Naive thymus-derived CD4-positive, alpha-beta T cell (primary cell): Measurements from ENCODE around the gene ULK4. TPM values are rescaled to one million over a fixed set of nuclear protein-coding genes. Genes with fewer than 3 reads are reported as not detected.

Experiments
- ATAC-seq: fragments of 150-1000 bp; cut with Tn5 transposase; 2 replicates; pipeline ENCODE4 v1.10.0; 2021; ENCODE audit warnings: mild to moderate bottlenecking, moderate library complexity
- CTCF ChIA-PET: fragments of 350-600 bp; sonication (Branson Sonifier 250); formaldehyde crosslinking; loops from one replicate; lab custom pipeline; 2021; ENCODE audit warnings: antibody characterized with exemption; lab: Charles Lee
- POLR2A ChIA-PET: fragments of 350-600 bp; sonication (Branson Sonifier 250); formaldehyde crosslinking; loops from one replicate; lab custom pipeline; 2021; ENCODE audit warnings: antibody characterized with exemption, inconsistent platforms; lab: Charles Lee
- DNase-seq, 9 donors: peaks; one replicate each; pipeline versions ENCODE4 v3.0.0 to v3.0.0-alpha.2; 2020 to 2022; ENCODE audit warnings: mixed read lengths in 1 of 9
- H3K27ac ChIP-seq: one replicate; pipeline ENCODE4 v1.7.0; 2013; ENCODE audit warnings: mild to moderate bottlenecking, low read depth, low read length, moderate library complexity
- H3K27me3 ChIP-seq, 2 donors: one replicate each; pipeline ENCODE4 v1.7.0; 2013; ENCODE audit warnings: low read length in 2 of 2, mild to moderate bottlenecking in 2 of 2, moderate library complexity in 2 of 2; ENCODE audit not compliant: control insufficient read depth in 2 of 2, insufficient read depth in 2 of 2
- H3K36me3 ChIP-seq, 3 experiments: 1 replicate in 2 of 3; 2 replicates in 1 of 3; pipeline ENCODE4 v1.7.0; 2013; ENCODE audit warnings: low read length in 3 of 3, mild to moderate bottlenecking in 3 of 3, moderate library complexity in 1 of 3; ENCODE audit not compliant: insufficient read depth in 3 of 3, control insufficient read depth in 2 of 3
- H3K4me1 ChIP-seq, 2 donors: one replicate each; pipeline ENCODE4 v1.7.0; 2013; ENCODE audit warnings: low read length in 2 of 2, mild to moderate bottlenecking in 2 of 2, moderate library complexity in 1 of 2; ENCODE audit not compliant: control insufficient read depth in 2 of 2, insufficient read depth in 2 of 2
- H3K4me3 ChIP-seq: 2 replicates; pipeline ENCODE4 v1.7.0; 2013; ENCODE audit warnings: mild to moderate bottlenecking, low read length
- H3K9me3 ChIP-seq, 3 experiments: 1 replicate in 2 of 3; 2 replicates in 1 of 3; pipeline ENCODE4 v1.7.0; 2013; ENCODE audit warnings: low read length in 3 of 3; ENCODE audit not compliant: control insufficient read depth in 2 of 3
- H3K27ac Mint-ChIP-seq, 9 donors: one replicate each; pipeline ENCODE4 v1.8.0; 2020 to 2022; ENCODE audit warnings: mixed read lengths in 9 of 9, mild to moderate bottlenecking in 8 of 9, moderate library complexity in 5 of 9, inconsistent platforms in 2 of 9
- H3K27me3 Mint-ChIP-seq, 5 donors: one replicate each; pipeline ENCODE4 v1.8.0; 2021 to 2022; ENCODE audit warnings: mixed read lengths in 5 of 5, mild to moderate bottlenecking in 1 of 5
- H3K36me3 Mint-ChIP-seq, 5 donors: one replicate each; pipeline ENCODE4 v1.8.0; 2020 to 2022; ENCODE audit warnings: mixed read lengths in 5 of 5, mild to moderate bottlenecking in 3 of 5, inconsistent platforms in 1 of 5
- H3K4me1 Mint-ChIP-seq, 7 donors: one replicate each; pipeline ENCODE4 v1.8.0; 2020 to 2022; ENCODE audit warnings: mixed read lengths in 7 of 7, mild to moderate bottlenecking in 3 of 7, inconsistent platforms in 1 of 7
- H3K4me3 Mint-ChIP-seq, 10 donors: one replicate each; pipeline ENCODE4 v1.8.0; 2020 to 2022; ENCODE audit warnings: mild to moderate bottlenecking in 10 of 10, mixed read lengths in 10 of 10, moderate library complexity in 6 of 10, inconsistent platforms in 2 of 10
- H3K9me3 Mint-ChIP-seq, 11 donors: one replicate each; pipeline ENCODE4 v1.8.0; 2020 to 2022; ENCODE audit warnings: mixed read lengths in 11 of 11, mild to moderate bottlenecking in 4 of 11, inconsistent platforms in 1 of 11, moderate library complexity in 1 of 11
- intact Hi-C, 2 donors: fragments of 100-400 bp; cut with micrococcal nuclease; formaldehyde crosslinking; loops; one replicate each; pipeline ENCODE4 v1.15.1; 2023
- polyA plus RNA-seq, 2 donors: library from polyadenylated mRNA; unstranded; fragments of 300-500 nt; fragmentation: Illumina TruSeq; gene quantifications; one replicate each; pipeline ENCODE4 v1.2.3, GENCODE V29; 2021
- total RNA-seq, 6 experiments: library from RNA in 5 of 6; stranded (reverse) in 5 of 6; gene quantifications; 1 replicate in 5 of 6; 2 replicates in 1 of 6; pipeline ENCODE4 v1.2.3 and lab custom pipeline; 2021 to 2026

The ULK4 gene
- total and polyA plus RNA-seq, 7 experiments from 2014 or later, result 6.6 to 22.3 (median 18.9) TPM

DNA sequence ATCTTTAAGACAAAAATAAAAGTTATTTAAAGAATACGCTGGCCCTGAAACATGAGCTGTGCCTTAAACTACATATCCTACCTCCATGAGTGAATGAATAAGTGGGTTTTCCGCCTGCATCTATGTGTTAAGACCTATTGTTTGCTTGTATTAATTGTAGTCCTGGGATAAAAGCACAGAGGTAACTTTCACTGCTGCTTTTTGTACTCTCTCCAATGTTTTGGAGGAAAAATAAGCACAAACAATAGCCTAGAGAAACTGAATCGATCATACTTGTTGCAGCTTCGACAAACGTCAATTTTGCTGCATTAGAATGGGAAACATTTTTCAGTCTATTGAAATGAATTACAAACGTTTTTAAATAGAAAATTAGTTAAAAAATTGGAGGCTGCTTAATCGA, 763.9 kb downstream of the ULK4 start:
- peak overlapping the region in 9 of 10 donors; percentile 29 to 94 (median 93) for H3K4me3 Mint-ChIP-seq
- H3K27ac ChIP-seq, result no peak overlapping the region
- H3K9me3 ChIP-seq, result no peaks in the 10 kb centered on the region
- peaks cover 0 to 3% (median 0%) of the 10 kb centered on the region in 3 experiments for H3K36me3 ChIP-seq
- H3K4me3 ChIP-seq, result peak overlapping the region; percentile 79
- peak overlapping the region in 5 of 9 donors; percentile 86 to 95 (median 89) for H3K27ac Mint-ChIP-seq
- peaks cover 0 to 3% (median 0%) of the 10 kb centered on the region in 11 donors for H3K9me3 Mint-ChIP-seq
- peaks cover 0 to 2% (median 0%) of the 10 kb centered on the region in 5 donors for H3K36me3 Mint-ChIP-seq
- ChIA-PET CTCF (interaction anchor here (0.7 kb wide), 1 partner anchor 1575 kb away, joined by 3 read pairs; no protein-coding TSS in a partner anchor), POLR2A (interaction anchor here (0.7 to 2.3 kb wide), 6 partner anchors 11 to 883 kb away, joined by 3 to 42 read pairs (median 4); no protein-coding TSS in a partner anchor)
- peaks cover 23 to 31% (median 30%) of the 10 kb centered on the region in 7 donors for H3K4me1 Mint-ChIP-seq
- H3K4me1 ChIP-seq, result peaks cover 17 to 29% of the 10 kb centered on the region in 2 donors
- no peak for DNase-seq
- H3K27me3 Mint-ChIP-seq, result peaks cover 0 to 35% (median 0%) of the 10 kb centered on the region in 5 donors
- no peak for ATAC-seq
- intact Hi-C loops, result loop anchor here (1.0 to 5.0 kb wide), 4 partner anchors 741 to 1791 kb away; partner anchors contain the start of genes RPSA (in 2 of the 2), NKTR (in 1 of the 2) and RPL14 (in 1 of the 2)
- H3K27me3 ChIP-seq, result peaks cover 0 to 3% of the 10 kb centered on the region in 2 donors

Other genes with a start within 250 kb of the ULK4 start
- 10 to 100 TPM; 13.2 to 30.4 (median 20.4) TPM for gene TRAK1, start 129.3 kb upstream of the ULK4 start, total RNA-seq
- gene TRAK1, start 129.3 kb upstream of the ULK4 start, polyA plus RNA-seq, result 1 to 10 TPM; 4.8 to 5.8 TPM